ENCODE data around the gene INF2.

Gene INF2

GRCh38 chr14:104657563-104658324, 31.7 kb upstream of the INF2 start:
- H3K9ac ChIP-seq (ENCODE audit: low read depth, low read length, poor library complexity) = no peak overlapping the region
- peak overlapping the region; percentile 41 for H2AK5ac ChIP-seq (ENCODE audit: low read depth, low read length)
- peaks cover 8% of the 10 kb centered on the region for H3K79me1 ChIP-seq (ENCODE audit: low read depth, low read length)
- no peak overlapping the region for H3K23ac ChIP-seq (ENCODE audit: low read depth, low read length, poor library complexity)
- peaks cover 2 to 6% of the 10 kb centered on the region in 2 donors for H3K4me1 ChIP-seq (ENCODE audit: control insufficient read depth in 2 of 2, insufficient read depth in 1 of 2, low read depth in 1 of 2, low read length in 2 of 2)
- no peaks in the 10 kb centered on the region for H3K36me3 ChIP-seq (replicated peaks in 1 of 2; ENCODE audit: control insufficient read depth in 2 of 2, insufficient read depth in 2 of 2, low read length in 2 of 2)
- H3K14ac ChIP-seq (ENCODE audit: low read length) = no peak overlapping the region
- H2AFZ ChIP-seq (ENCODE audit: low read length) = no peak overlapping the region
- H3K18ac ChIP-seq (ENCODE audit: low read length) = peak overlapping the region; percentile 82
- H4K91ac ChIP-seq (ENCODE audit: low read depth, low read length, poor library complexity) = no peak overlapping the region
- no peak overlapping the region for H3K4ac ChIP-seq (ENCODE audit: low read length)
- H3K4me3 ChIP-seq (ENCODE audit: low read length in 2 of 2) = no peak overlapping the region
- H3K27me3 ChIP-seq (ENCODE audit: control insufficient read depth in 3 of 3, insufficient read depth in 3 of 3, low read depth in 1 of 3, low read length in 3 of 3) = no peaks in the 10 kb centered on the region
- peak overlapping the region; percentile 70 for H4K8ac ChIP-seq (ENCODE audit: low read depth, low read length)
- no peak overlapping the region for H2BK5ac ChIP-seq (ENCODE audit: low read length)
- WGBS, 2 donors (ENCODE audit: extremely low coverage in 2 of 2, insufficient read length in 2 of 2, insufficient replicate concordance in 1 of 2) = no CpG with 5 or more reads among the region's 17 CpGs
- DNase-seq (ENCODE audit: low spot score) = no peak
- H3K4me2 ChIP-seq (ENCODE audit: insufficient read depth, low read length, poor library complexity, severe bottlenecking) = no peak overlapping the region
- no peak overlapping the region for H2BK12ac ChIP-seq (ENCODE audit: low read length)
- peaks cover 6 to 18% of the 10 kb centered on the region in 2 donors for H3K9me3 ChIP-seq (replicated peaks in 1 of 2; ENCODE audit: control insufficient read depth in 2 of 2, insufficient read depth in 1 of 2, low read depth in 1 of 2, low read length in 2 of 2)
- H2BK15ac ChIP-seq (ENCODE audit: low read length) = peak overlapping the region; percentile 67
- no peak overlapping the region for H2BK120ac ChIP-seq (ENCODE audit: low read depth, low read length)
- H3K27ac ChIP-seq (replicated peaks; ENCODE audit: low read length) = no peak overlapping the region

- peak overlapping the region; percentile 41 for H2AK5ac ChIP-seq (ENCODE audit: low read depth, low read length)
- H3K9ac ChIP-seq (ENCODE audit: low read depth, low read length, poor library complexity) = no peak overlapping the region
- H3K9me3 ChIP-seq (replicated peaks in 1 of 2; ENCODE audit: control insufficient read depth in 2 of 2, insufficient read depth in 1 of 2, low read depth in 1 of 2, low read length in 2 of 2) = peaks cover 6 to 14% of the 10 kb centered on the region in 2 donors
- H3K36me3 ChIP-seq (replicated peaks in 1 of 2; ENCODE audit: control insufficient read depth in 2 of 2, insufficient read depth in 2 of 2, low read length in 2 of 2) = no peaks in the 10 kb centered on the region
- peak overlapping the region; percentile 17 for H3K23ac ChIP-seq (ENCODE audit: low read depth, low read length, poor library complexity)
- peaks cover 2 to 6% of the 10 kb centered on the region in 2 donors for H3K4me1 ChIP-seq (ENCODE audit: control insufficient read depth in 2 of 2, insufficient read depth in 1 of 2, low read depth in 1 of 2, low read length in 2 of 2)
- H3K14ac ChIP-seq (ENCODE audit: low read length) = no peak overlapping the region
- peaks cover 8% of the 10 kb centered on the region for H3K79me1 ChIP-seq (ENCODE audit: low read depth, low read length)
- no peak overlapping the region for H4K8ac ChIP-seq (ENCODE audit: low read depth, low read length)
- H4K91ac ChIP-seq (ENCODE audit: low read depth, low read length, poor library complexity) = no peak overlapping the region
- no peak overlapping the region for H2BK5ac ChIP-seq (ENCODE audit: low read length)
- no peak overlapping the region for H3K4ac ChIP-seq (ENCODE audit: low read length)
- no peak overlapping the region for H3K4me3 ChIP-seq (ENCODE audit: low read length in 2 of 2)
- peak overlapping the region; percentile 96 for H2BK120ac ChIP-seq (ENCODE audit: low read depth, low read length)
- no peak overlapping the region for H3K27ac ChIP-seq (replicated peaks; ENCODE audit: low read length)
- no CpG with 5 or more reads among the region's 15 CpGs for WGBS, 2 donors (ENCODE audit: extremely low coverage in 2 of 2, insufficient read length in 2 of 2, insufficient replicate concordance in 1 of 2)
- H3K27me3 ChIP-seq (ENCODE audit: control insufficient read depth in 3 of 3, insufficient read depth in 3 of 3, low read depth in 1 of 3, low read length in 3 of 3) = no peaks in the 10 kb centered on the region
- H2BK12ac ChIP-seq (ENCODE audit: low read length) = peak overlapping the region; percentile 93
- no peak overlapping the region for H3K4me2 ChIP-seq (ENCODE audit: insufficient read depth, low read length, poor library complexity, severe bottlenecking)
- H3K18ac ChIP-seq (ENCODE audit: low read length) = peak overlapping the region; percentile 65
- H2AFZ ChIP-seq (ENCODE audit: low read length) = no peak overlapping the region
- DNase-seq (ENCODE audit: low spot score) = no peak
- H2BK15ac ChIP-seq (ENCODE audit: low read length) = peak overlapping the region; percentile 67
These were observed 31.1 kb upstream of the INF2 start for GRCh38 chr14:104658325-104658712.

- Histone ChIP-seq H4K8ac (ENCODE audit: low read depth, low read length) (no peak overlapping the region), H3K23ac (ENCODE audit: low read depth, low read length, poor library complexity) (no peak overlapping the region), H3K36me3 (replicated peaks in 1 of 2; ENCODE audit: control insufficient read depth in 2 of 2, insufficient read depth in 2 of 2, low read length in 2 of 2) (no peaks in the 10 kb centered on the region), H2BK15ac (ENCODE audit: low read length) (peak overlapping the region; percentile 85), H3K4me2 (ENCODE audit: insufficient read depth, low read length, poor library complexity, severe bottlenecking) (no peak overlapping the region), H3K4ac (ENCODE audit: low read length) (no peak overlapping the region), H2AK5ac (ENCODE audit: low read depth, low read length) (peak overlapping the region; percentile 20), H2BK5ac (ENCODE audit: low read length) (peak overlapping the region; percentile 88), H3K4me3 (ENCODE audit: low read length in 2 of 2) (no peak overlapping the region), H3K18ac (ENCODE audit: low read length) (peak overlapping the region; percentile 84), H2AFZ (ENCODE audit: low read length) (no peak overlapping the region), H3K79me1 (ENCODE audit: low read depth, low read length) (peaks cover 4% of the 10 kb centered on the region), H3K14ac (ENCODE audit: low read length) (no peak overlapping the region), H3K9me3 (replicated peaks in 1 of 2; ENCODE audit: control insufficient read depth in 2 of 2, insufficient read depth in 1 of 2, low read depth in 1 of 2, low read length in 2 of 2) (peaks cover 2 to 8% of the 10 kb centered on the region in 2 donors), H3K9ac (ENCODE audit: low read depth, low read length, poor library complexity) (no peak overlapping the region), H3K27ac (replicated peaks; ENCODE audit: low read length) (no peak overlapping the region), H2BK12ac (ENCODE audit: low read length) (no peak overlapping the region), H4K91ac (ENCODE audit: low read depth, low read length, poor library complexity) (no peak overlapping the region), H3K27me3 (ENCODE audit: control insufficient read depth in 3 of 3, insufficient read depth in 3 of 3, low read depth in 1 of 3, low read length in 3 of 3) (no peaks in the 10 kb centered on the region), H2BK120ac (ENCODE audit: low read depth, low read length) (peak overlapping the region; percentile 96), H3K4me1 (ENCODE audit: control insufficient read depth in 2 of 2, insufficient read depth in 1 of 2, low read depth in 1 of 2, low read length in 2 of 2) (peaks cover 2 to 6% of the 10 kb centered on the region in 2 donors)
- DNase-seq (ENCODE audit: low spot score) = no peak
- no CpG with 5 or more reads among the region's 5 CpGs for WGBS, 2 donors (ENCODE audit: extremely low coverage in 2 of 2, insufficient read length in 2 of 2, insufficient replicate concordance in 1 of 2)
These were observed 30.3 kb upstream of the INF2 start for GRCh38 chr14:104659146-104659545.

GRCh38 chr14:104659764-104660523, 29.5 kb upstream of the INF2 start:
- Histone ChIP-seq H2AK5ac (ENCODE audit: low read depth, low read length) (peak overlapping the region; percentile 99), H3K18ac (ENCODE audit: low read length) (peak overlapping the region; percentile 89), H2BK12ac (ENCODE audit: low read length) (peak overlapping the region; percentile 82), H2BK5ac (ENCODE audit: low read length) (peak overlapping the region; percentile 88), H4K91ac (ENCODE audit: low read depth, low read length, poor library complexity) (peak overlapping the region; percentile 72), H3K36me3 (replicated peaks in 1 of 2; ENCODE audit: control insufficient read depth in 2 of 2, insufficient read depth in 2 of 2, low read length in 2 of 2) (peaks cover 0 to 2% of the 10 kb centered on the region in 2 donors), H2BK120ac (ENCODE audit: low read depth, low read length) (peak overlapping the region; percentile 78), H3K14ac (ENCODE audit: low read length) (peak overlapping the region; percentile 82), H3K27ac (replicated peaks; ENCODE audit: low read length) (no peak overlapping the region), H3K23ac (ENCODE audit: low read depth, low read length, poor library complexity) (no peak overlapping the region), H4K8ac (ENCODE audit: low read depth, low read length) (peak overlapping the region; percentile 43), H3K79me1 (ENCODE audit: low read depth, low read length) (peaks cover 4% of the 10 kb centered on the region), H2AFZ (ENCODE audit: low read length) (no peak overlapping the region), H3K4me1 (ENCODE audit: control insufficient read depth in 2 of 2, insufficient read depth in 1 of 2, low read depth in 1 of 2, low read length in 2 of 2) (peaks cover 2 to 8% of the 10 kb centered on the region in 2 donors), H2BK15ac (ENCODE audit: low read length) (peak overlapping the region; percentile 85), H3K4ac (ENCODE audit: low read length) (peak overlapping the region; percentile 84), H3K9ac (ENCODE audit: low read depth, low read length, poor library complexity) (no peak overlapping the region), H3K4me2 (ENCODE audit: insufficient read depth, low read length, poor library complexity, severe bottlenecking) (no peak overlapping the region), H3K27me3 (ENCODE audit: control insufficient read depth in 3 of 3, insufficient read depth in 3 of 3, low read depth in 1 of 3, low read length in 3 of 3) (no peaks in the 10 kb centered on the region), H3K4me3 (ENCODE audit: low read length in 2 of 2) (no peak overlapping the region), H3K9me3 (replicated peaks in 1 of 2; ENCODE audit: control insufficient read depth in 2 of 2, insufficient read depth in 1 of 2, low read depth in 1 of 2, low read length in 2 of 2) (peaks cover 1 to 5% of the 10 kb centered on the region in 2 donors)
- no CpG with 5 or more reads among the region's 43 CpGs for WGBS, 2 donors (ENCODE audit: extremely low coverage in 2 of 2, insufficient read length in 2 of 2, insufficient replicate concordance in 1 of 2)
- DNase-seq (ENCODE audit: low spot score) = no peak
